ENCODE results near the gene APOL3.

APOL3 gene

DNA sequence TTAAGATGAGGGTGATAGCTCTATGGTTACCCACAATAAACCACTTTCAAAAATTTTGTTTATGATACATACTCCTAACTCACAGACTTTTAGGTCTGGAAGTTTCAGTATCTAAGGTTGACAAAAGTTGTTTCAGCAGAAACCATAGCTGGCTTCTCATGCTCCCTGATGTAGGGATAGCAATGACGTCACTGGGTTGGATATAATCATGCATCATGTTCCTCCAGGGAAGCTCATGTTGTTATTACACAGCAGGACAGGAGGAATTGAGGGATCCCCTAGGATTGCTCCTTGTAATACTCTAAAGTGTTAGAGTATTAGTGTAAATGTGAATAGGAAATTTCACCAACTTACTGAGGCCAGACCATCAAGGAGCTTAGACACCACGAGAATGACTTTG lies 23.6 kb downstream of the APOL3 start:
- H3K27ac ChIP-seq: no peak overlapping the region
- TF ChIP-seq, protein P1, sequence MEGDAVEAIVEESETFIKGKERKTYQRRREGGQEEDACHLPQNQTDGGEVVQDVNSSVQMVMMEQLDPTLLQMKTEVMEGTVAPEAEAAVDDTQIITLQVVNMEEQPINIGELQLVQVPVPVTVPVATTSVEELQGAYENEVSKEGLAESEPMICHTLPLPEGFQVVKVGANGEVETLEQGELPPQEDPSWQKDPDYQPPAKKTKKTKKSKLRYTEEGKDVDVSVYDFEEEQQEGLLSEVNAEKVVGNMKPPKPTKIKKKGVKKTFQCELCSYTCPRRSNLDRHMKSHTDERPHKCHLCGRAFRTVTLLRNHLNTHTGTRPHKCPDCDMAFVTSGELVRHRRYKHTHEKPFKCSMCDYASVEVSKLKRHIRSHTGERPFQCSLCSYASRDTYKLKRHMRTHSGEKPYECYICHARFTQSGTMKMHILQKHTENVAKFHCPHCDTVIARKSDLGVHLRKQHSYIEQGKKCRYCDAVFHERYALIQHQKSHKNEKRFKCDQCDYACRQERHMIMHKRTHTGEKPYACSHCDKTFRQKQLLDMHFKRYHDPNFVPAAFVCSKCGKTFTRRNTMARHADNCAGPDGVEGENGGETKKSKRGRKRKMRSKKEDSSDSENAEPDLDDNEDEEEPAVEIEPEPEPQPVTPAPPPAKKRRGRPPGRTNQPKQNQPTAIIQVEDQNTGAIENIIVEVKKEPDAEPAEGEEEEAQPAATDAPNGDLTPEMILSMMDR (conservative IDR thresholded peaks at IDR 0.05): no peak

DNA sequence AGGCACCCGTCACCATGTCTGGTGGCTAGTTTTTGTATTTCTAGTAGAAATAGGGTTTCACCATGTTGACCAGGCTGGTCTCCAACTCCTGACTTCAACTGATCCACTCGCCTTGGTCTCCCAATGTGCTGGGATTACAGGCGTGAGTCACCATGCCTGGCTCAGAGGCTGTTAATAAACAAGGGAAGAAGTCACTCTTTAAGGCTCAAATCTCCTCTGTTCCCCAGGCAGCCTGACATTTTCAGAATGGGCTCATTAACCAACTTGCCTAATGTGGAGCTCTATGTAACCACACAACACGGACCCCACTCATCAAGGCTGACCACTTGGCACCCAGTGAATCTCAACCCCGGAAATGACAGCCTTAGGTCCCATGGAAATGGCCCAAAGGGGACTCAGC lies 24.1 kb downstream of the APOL3 start:
- no peak overlapping the region for H3K27ac ChIP-seq
- TF ChIP-seq, protein P1 (conservative IDR thresholded peaks at IDR 0.05): no peak

DNA sequence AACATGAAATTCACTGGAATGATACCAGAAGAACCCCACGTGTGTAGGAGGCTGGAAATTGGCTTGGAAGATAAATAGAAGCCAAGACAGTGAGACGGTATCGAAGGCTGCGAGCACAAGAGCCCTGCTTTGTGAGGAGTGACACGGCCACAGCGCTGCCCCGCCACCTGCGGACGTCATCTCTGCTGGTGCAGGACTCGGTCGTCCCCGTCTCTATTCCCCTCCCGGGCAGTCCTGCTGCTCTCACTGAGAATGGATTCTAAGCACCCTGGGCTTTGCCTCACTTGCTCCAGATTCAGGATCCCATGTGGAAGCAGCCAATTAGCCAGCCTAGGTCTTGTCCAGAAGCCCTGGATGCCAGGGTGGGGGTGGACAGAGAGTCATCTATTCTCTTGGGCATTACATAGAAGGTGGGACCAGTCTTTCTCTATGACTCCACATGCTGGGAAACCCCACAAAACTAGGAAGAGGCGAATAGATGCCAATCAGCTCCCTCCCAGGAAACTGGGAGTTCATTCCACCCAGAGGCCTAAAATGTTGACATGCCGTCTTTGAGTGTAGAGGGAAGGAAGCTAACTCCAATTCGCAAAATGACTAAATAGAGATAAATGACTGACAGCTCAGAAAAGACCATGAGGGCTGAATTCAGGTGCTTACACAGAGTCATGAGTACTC lies 25.1 kb downstream of the APOL3 start:
- no peak overlapping the region for H3K27ac ChIP-seq
- TF ChIP-seq, protein P1 (conservative IDR thresholded peaks at IDR 0.05): no peak

DNA sequence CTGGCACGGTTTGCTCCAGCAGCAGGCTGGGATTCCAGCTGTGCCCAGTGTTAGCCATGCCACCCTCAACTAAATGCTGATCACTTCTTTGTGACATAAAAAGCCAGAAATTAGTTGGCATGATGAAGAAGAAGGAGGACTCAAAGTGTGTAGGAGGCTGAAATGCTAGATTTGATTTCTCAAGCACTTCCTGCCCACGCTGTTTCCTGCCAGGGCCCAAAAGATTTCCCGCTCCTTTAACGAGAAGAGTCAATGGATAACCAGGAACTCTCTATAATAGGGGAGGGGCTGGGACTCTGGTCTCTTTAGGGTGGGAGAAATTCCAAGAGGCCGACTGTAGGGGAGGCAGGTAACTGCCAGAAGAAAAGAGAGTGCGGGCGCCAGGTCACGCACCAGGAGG lies 26.4 kb downstream of the APOL3 start:
- TF ChIP-seq, protein P1 (conservative IDR thresholded peaks at IDR 0.05): no peak
- no peak overlapping the region for H3K27ac ChIP-seq

DNA sequence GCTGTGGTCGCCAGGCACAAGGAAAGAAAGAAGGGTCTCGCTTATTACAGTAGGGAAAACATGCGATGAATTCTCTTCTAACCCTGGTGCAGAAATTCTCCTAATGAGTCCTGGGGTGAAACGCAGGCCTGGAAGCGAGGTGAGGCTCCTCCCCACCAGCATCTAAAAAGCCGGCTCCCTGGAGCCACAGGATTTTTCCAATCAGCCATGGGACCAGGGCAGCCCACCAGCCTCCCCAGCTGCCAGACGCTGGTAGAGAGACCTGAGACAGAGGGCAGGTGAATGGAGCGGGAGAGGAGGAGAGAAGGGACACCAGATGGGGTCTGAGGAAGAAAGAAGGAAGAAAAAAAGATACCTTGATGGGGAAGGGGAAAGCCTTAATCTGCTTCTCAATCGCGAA lies 28.6 kb downstream of the APOL3 start:
- H3K27ac ChIP-seq: no peak overlapping the region
- TF ChIP-seq, protein P1 (conservative IDR thresholded peaks at IDR 0.05): no peak

DNA sequence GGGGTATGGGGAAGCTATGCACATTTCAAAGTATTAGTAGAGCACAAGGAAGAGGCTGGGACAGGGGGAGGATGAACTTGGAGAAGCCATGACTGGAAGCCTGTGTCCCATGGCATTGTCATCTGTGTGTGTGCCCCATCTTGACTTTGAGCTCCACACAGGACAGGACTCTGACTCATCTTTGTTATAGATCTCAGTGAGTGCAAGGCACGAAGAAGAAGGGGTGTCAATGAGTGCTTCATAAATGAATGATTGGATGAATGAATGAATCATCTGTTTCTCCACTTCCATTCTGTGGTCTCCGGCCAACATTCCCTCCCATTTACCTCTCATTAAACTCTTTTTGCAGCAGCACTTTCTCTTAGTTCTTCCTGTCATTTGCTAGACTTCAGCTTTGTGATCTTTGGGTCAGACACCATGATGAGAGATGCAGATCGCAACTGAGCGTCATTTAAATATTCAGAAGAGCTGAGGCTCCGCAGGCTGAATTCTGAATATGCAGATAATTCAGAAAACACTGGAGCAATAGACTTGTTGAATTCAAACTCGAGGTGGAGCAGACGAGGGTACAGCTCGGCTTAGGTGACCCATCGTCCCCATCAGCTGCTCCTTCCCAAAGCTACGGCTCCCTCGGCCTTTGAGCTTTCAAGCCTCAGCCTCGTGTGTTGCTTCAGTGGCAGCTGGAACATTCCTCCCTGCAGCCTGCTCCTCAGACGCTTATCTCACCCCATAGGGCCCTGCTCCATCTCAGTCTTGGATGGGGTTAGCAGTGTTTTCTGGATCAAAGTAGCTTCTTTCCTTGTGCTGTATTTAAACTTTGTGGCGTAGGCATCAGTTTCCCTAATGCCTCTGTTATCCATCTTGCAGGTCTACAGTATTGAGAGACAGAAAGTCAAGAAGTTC lies 30.8 kb downstream of the APOL3 start:
- no peak overlapping the region for H3K27ac ChIP-seq
- TF ChIP-seq, protein P1 (conservative IDR thresholded peaks at IDR 0.05): no peak

DNA sequence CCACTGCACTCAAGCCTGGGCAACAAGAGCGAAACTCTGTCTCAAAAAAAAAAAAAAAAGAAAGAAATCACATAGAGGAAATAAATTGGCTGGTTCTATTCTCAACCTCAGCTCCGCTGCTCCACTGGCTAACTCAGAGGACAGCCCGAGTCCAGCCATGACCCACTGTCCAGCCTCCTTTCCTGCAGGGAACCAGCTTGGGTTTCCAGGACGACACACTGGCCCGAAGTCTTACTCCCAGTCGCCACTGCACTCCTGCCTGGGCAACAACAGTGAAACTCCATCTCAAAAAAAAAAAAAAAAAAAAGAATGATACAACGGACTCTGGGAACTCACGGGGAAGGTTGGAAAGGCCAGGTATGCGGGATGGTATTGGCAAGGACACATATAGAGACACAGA lies 31.5 kb downstream of the APOL3 start:
- TF ChIP-seq, protein P1 (conservative IDR thresholded peaks at IDR 0.05): no peak
- no peak overlapping the region for H3K27ac ChIP-seq
